NT2/D1 (cell line): ENCODE data around the gene KPNA3.

ENCODE experiments used
- SUZ12 ChIP-seq: IDR thresholded peaks from 2 replicates; pipeline ENCODE4 v1.6.1; 2011; ENCODE audit not compliant: insufficient read length, insufficient read depth; ENCODE audit errors: extremely low read depth
- YY1 ChIP-seq: IDR thresholded peaks from 2 replicates; pipeline ENCODE4 v1.6.1; 2011; ENCODE audit not compliant: insufficient read length, insufficient read depth
- ZNF274 ChIP-seq: IDR thresholded peaks from 2 replicates; pipeline ENCODE4 v1.6.1; 2011; ENCODE audit warnings: mild to moderate bottlenecking, low read depth, low read length

GRCh38 chr13:49782784-49783183 lies 9.7 kb downstream of the KPNA3 start:
- TF ChIP-seq SUZ12, result no peak
- no peak for TF ChIP-seq YY1
- no peak for TF ChIP-seq ZNF274
